IMR-90 (cell line): Measurements from ENCODE around the gene RPL10. TPM values are rescaled to one million over a fixed set of nuclear protein-coding genes. Genes with fewer than 3 reads are reported as not detected.

ENCODE experiments used
- ATAC-seq: fragments of 200-7000 bp; cut with Tn5 transposase; 2 replicates; pipeline ENCODE4 v1.9.1; 2020; ENCODE audit warnings: low read depth, mild to moderate bottlenecking, moderate library complexity
- BruUV-seq: library from RNA; stranded (reverse); fragments of 400-500 nt; replicated peaks from 2 replicates; lab custom pipeline; 2021; lab: Mats Ljungman, UMichigan
- CTCF ChIA-PET: fragments of 300-600 bp; formaldehyde crosslinking; extraction: SDS; loops from one replicate; lab custom pipeline; 2021; ENCODE audit warnings: antibody characterized with exemption; lab: Yijun Ruan, JAX
- POLR2A ChIA-PET: fragments of 300-600 bp; sonication (Branson Sonifier 250); formaldehyde crosslinking; loops from one replicate; lab custom pipeline; 2022; ENCODE audit warnings: antibody characterized with exemption; ENCODE audit not compliant: unreplicated experiment; lab: Charles Lee
- DNase-seq: peaks from one replicate; pipeline ENCODE4 v3.0.0; 2013
- H2AFZ ChIP-seq: replicated peaks from 2 replicates; pipeline ENCODE3; 2013; ENCODE audit warnings: low read length, mild to moderate bottlenecking; ENCODE audit not compliant: poor library complexity
- H2AK5ac ChIP-seq: 2 replicates; pipeline ENCODE4 v1.6.1; 2013; ENCODE audit warnings: low read depth, low read length, inconsistent platforms
- H2AK9ac ChIP-seq: replicated peaks from 2 replicates; pipeline ENCODE3; 2013; ENCODE audit warnings: mild to moderate bottlenecking, low read depth, low read length, moderate library complexity; ENCODE audit not compliant: poor library complexity
- H2BK120ac ChIP-seq: 2 replicates; pipeline ENCODE4 v1.6.1; 2013; ENCODE audit warnings: low read depth, low read length, inconsistent platforms
- H2BK15ac ChIP-seq: 3 replicates; pipeline ENCODE4 v1.6.1; 2013; ENCODE audit warnings: low read depth, low read length, inconsistent platforms
- H2BK20ac ChIP-seq: 2 replicates; pipeline ENCODE4 v1.6.1; 2013; ENCODE audit warnings: low read depth, mild to moderate bottlenecking, inconsistent platforms, low read length, moderate library complexity
- H2BK5ac ChIP-seq: 2 replicates; pipeline ENCODE4 v1.6.1; 2013; ENCODE audit warnings: mild to moderate bottlenecking, low read depth, low read length, inconsistent platforms; ENCODE audit not compliant: poor library complexity, severe bottlenecking
- H3K14ac ChIP-seq: replicated peaks from 2 replicates; pipeline ENCODE4 v1.6.1; 2013; ENCODE audit warnings: low read depth, low read length, inconsistent platforms
- H3K18ac ChIP-seq: 2 replicates; pipeline ENCODE4 v1.6.1; 2013; ENCODE audit warnings: low read depth, low read length, control low read depth
- H3K23ac ChIP-seq: 2 replicates; pipeline ENCODE4 v1.6.1; 2013; ENCODE audit warnings: low read depth, low read length, inconsistent platforms
- H3K27ac ChIP-seq: 2 replicates; pipeline ENCODE4 v1.5.1; 2013; ENCODE audit warnings: mild to moderate bottlenecking, control low read depth, low read length; ENCODE audit not compliant: insufficient read depth
- H3K27me3 ChIP-seq: 2 replicates; pipeline ENCODE4 v1.6.1; 2013; ENCODE audit warnings: low read length; ENCODE audit not compliant: control insufficient read depth, insufficient read depth
- H3K36me3 ChIP-seq: 2 replicates; pipeline ENCODE4 v1.6.1; 2013; ENCODE audit warnings: low read length, mixed read lengths; ENCODE audit not compliant: control insufficient read depth, insufficient read depth
- H3K4ac ChIP-seq: 2 replicates; pipeline ENCODE4 v1.6.1; 2013; ENCODE audit warnings: low read depth, low read length, inconsistent platforms
- H3K4me1 ChIP-seq: 2 replicates; pipeline ENCODE4 v1.6.1; 2013; ENCODE audit warnings: low read length, mixed read lengths; ENCODE audit not compliant: control insufficient read depth, insufficient read depth
- H3K4me2 ChIP-seq: 2 replicates; pipeline ENCODE4 v1.6.1; 2013; ENCODE audit warnings: low read depth, mild to moderate bottlenecking, control low read depth, low read length, moderate library complexity
- H3K4me3 ChIP-seq: 2 replicates; pipeline ENCODE4 v1.5.1; 2013; ENCODE audit warnings: low read depth, mild to moderate bottlenecking, control low read depth, low read length, moderate library complexity; ENCODE audit not compliant: insufficient read depth
- H3K56ac ChIP-seq: 2 replicates; pipeline ENCODE4 v1.6.1; 2013; ENCODE audit warnings: low read length, inconsistent platforms; ENCODE audit not compliant: insufficient read depth; ENCODE audit errors: extremely low read depth
- H3K79me1 ChIP-seq, 2 experiments: 2 replicates each; pipeline ENCODE4 v1.6.1; 2013; ENCODE audit warnings: low read length in 2 of 2, inconsistent platforms in 1 of 2, low read depth in 1 of 2
- H3K9ac ChIP-seq: 2 replicates; pipeline ENCODE4 v1.6.1; 2013; ENCODE audit warnings: low read depth, low read length, control low read depth
- H3K9me1 ChIP-seq: 2 replicates; pipeline ENCODE4 v1.6.1; 2013; ENCODE audit warnings: low read length, inconsistent platforms; ENCODE audit not compliant: insufficient read depth
- H3K9me3 ChIP-seq: 2 replicates; pipeline ENCODE4 v1.6.1; 2013; ENCODE audit warnings: low read length; ENCODE audit not compliant: control insufficient read depth, insufficient read depth
- H4K20me1 ChIP-seq: 2 replicates; pipeline ENCODE4 v1.6.1; 2013; ENCODE audit warnings: low read length, inconsistent platforms; ENCODE audit not compliant: insufficient read depth
- H4K5ac ChIP-seq: 2 replicates; pipeline ENCODE4 v1.6.1; 2013; ENCODE audit warnings: mild to moderate bottlenecking, low read depth, low read length, control low read depth
- H4K8ac ChIP-seq, 2 experiments: 2 replicates each; pipeline ENCODE4 v1.6.1; 2013; ENCODE audit warnings: low read depth in 2 of 2, low read length in 2 of 2, control low read depth in 1 of 2, inconsistent platforms in 1 of 2
- H4K91ac ChIP-seq: 2 replicates; pipeline ENCODE4 v1.6.1; 2013; ENCODE audit warnings: low read depth, low read length, inconsistent platforms; ENCODE audit not compliant: insufficient read depth
- MAZ ChIP-seq: IDR thresholded peaks from 2 replicates; pipeline ENCODE4 v1.6.1; 2012; ENCODE audit warnings: low read depth, mild to moderate bottlenecking, low read length, improper control_type of control experiment, moderate library complexity, borderline replicate concordance
- NFE2L2 ChIP-seq: fragments of 150-350 bp; IDR thresholded peaks from 2 replicates; pipeline ENCODE4 v1.6.1; 2016; ENCODE audit warnings: low read depth, mild to moderate bottlenecking, low read length
- SMC3 ChIP-seq: fragments of 150-350 bp; IDR thresholded peaks from 2 replicates; pipeline ENCODE4 v1.6.1; 2016; ENCODE audit warnings: low read depth, mild to moderate bottlenecking, antibody characterized with exemption, low read length, moderate library complexity
- WGBS, 2 experiments: methylation state at CpG; one replicate each; pipeline versions ENCODE4 v1.1.5 to v1.1.7; 2013; ENCODE audit warnings: missing lambda C conversion rate in 2 of 2; ENCODE audit not compliant: insufficient read length in 1 of 2; ENCODE audit errors: extremely low coverage in 2 of 2; 5-methylcytosine and 5-hydroxymethylcytosine counted together
- dilution Hi-C: fragments of 300-500 bp; cut with HindIII; formaldehyde crosslinking; loops from one replicate; pipeline ENCODE4 v1.14.3; 2018; ENCODE audit warnings: low sequenced_read_pairs; ENCODE audit not compliant: unreplicated experiment
- in situ Hi-C: fragments of 300-500 bp; cut with MboI; formaldehyde crosslinking; loops from 3 replicates; pipeline ENCODE4 v1.14.3; 2019; ENCODE audit warnings: low sequenced_read_pairs, inconsistent platforms, mixed read lengths
- intact Hi-C: fragments of 100-400 bp; cut with micrococcal nuclease; formaldehyde crosslinking; loops from 2 replicates; pipeline ENCODE4 v1.10.0; 2022
- polyA plus RNA-seq, 3 experiments: library from polyadenylated mRNA; depleted of rRNA; stranded (reverse); fragments of >200 nt; gene quantifications; 2 replicates each; pipeline ENCODE4 v1.2.3, GENCODE V29; 2012; ENCODE audit warnings: low replicate concordance in 1 of 3
- total RNA-seq: library from RNA; depleted of rRNA; stranded (reverse); fragments of >200 nt; gene quantifications from 2 replicates; pipeline ENCODE4 v1.2.3, GENCODE V29; 2012

RPL10 gene
- total and polyA plus RNA-seq, 2 of the 4 experiments (the other 2 are of a cell fraction), result 1,582 to 7,467 TPM

GRCh38 chrX:154430916-154431315 is 32.7 kb downstream of the RPL10 start:
- dilution Hi-C loops (no loop called here), in situ Hi-C loops (no loop called here), intact Hi-C loops (no loop called here)
- H3K23ac ChIP-seq, result no peak overlapping the region
- H3K9me3 ChIP-seq, result no peaks in the 10 kb centered on the region
- no peak overlapping the region for H4K8ac ChIP-seq
- no peak overlapping the region for H3K4me2 ChIP-seq
- TF ChIP-seq SMC3 (no peak), MAZ (no peak), NFE2L2 (no peak)
- no peak overlapping the region for H3K18ac ChIP-seq
- H2BK15ac ChIP-seq, result no peak overlapping the region
- no peak overlapping the region for H2BK120ac ChIP-seq
- no peak for ATAC-seq
- no peak overlapping the region for H2AFZ ChIP-seq
- H4K91ac ChIP-seq, result no peak overlapping the region
- H3K4ac ChIP-seq, result no peak overlapping the region
- peaks cover 7% of the 10 kb centered on the region for H4K20me1 ChIP-seq
- no peak overlapping the region for H3K56ac ChIP-seq
- no peak overlapping the region for H3K9ac ChIP-seq
- H4K5ac ChIP-seq, result no peak overlapping the region
- no peak overlapping the region for H3K4me3 ChIP-seq
- no peak overlapping the region for H2BK5ac ChIP-seq
- no TSS peak for BruUV-seq
- no peak overlapping the region for H2AK5ac ChIP-seq
- peaks cover 2% of the 10 kb centered on the region; the same call in 1 of the 2 replicates for H3K4me1 ChIP-seq
- H3K14ac ChIP-seq, result no peak overlapping the region
- ChIA-PET POLR2A (no interaction called here), CTCF (no interaction called here)
- peaks cover 7 to 25% of the 10 kb centered on the region in 2 experiments for H3K79me1 ChIP-seq
- H3K9me1 ChIP-seq, result peaks cover 3% of the 10 kb centered on the region; the same call in 1 of the 2 replicates
- WGBS, 2 experiments, result 100% methylated on average over 1 of the region's 7 CpGs; no CpG with 5 or more reads in 1 of the 2 experiments
- H3K27ac ChIP-seq, result no peak overlapping the region
- DNase-seq, result no peak
- H3K27me3 ChIP-seq, result no peaks in the 10 kb centered on the region
- no peak overlapping the region for H2AK9ac ChIP-seq
- no peak overlapping the region for H2BK20ac ChIP-seq
- H3K36me3 ChIP-seq, result peaks cover 31% of the 10 kb centered on the region
